B cell (primary cell): ENCODE data around the gene TMEM119. TPM values are rescaled to one million over a fixed set of nuclear protein-coding genes. Genes with fewer than 3 reads are reported as not detected.

Source experiments
- ATAC-seq: fragments of 200-7000 bp; cut with Tn5 transposase; one replicate; pipeline ENCODE4 v1.10.0; 2021; ENCODE audit warnings: low read depth, mild to moderate bottlenecking, moderate number of reproducible peaks, moderate library complexity
- CTCF ChIA-PET: fragments of 350-600 bp; sonication (Branson Sonifier 250); formaldehyde crosslinking; loops from one replicate; lab custom pipeline; 2021; ENCODE audit warnings: antibody characterized with exemption, inconsistent platforms; lab: Charles Lee
- POLR2A ChIA-PET: fragments of 350-600 bp; sonication (Branson Sonifier 250); formaldehyde crosslinking; loops from one replicate; lab custom pipeline; 2021; ENCODE audit warnings: antibody characterized with exemption; lab: Charles Lee
- DNase-seq: peaks from one replicate; pipeline ENCODE4 v3.0.0; 2013
- H2AFZ ChIP-seq: 2 replicates; pipeline ENCODE4 v1.6.1; 2012; ENCODE audit warnings: mild to moderate bottlenecking, low read depth, low read length; ENCODE audit not compliant: insufficient read depth, poor library complexity, severe bottlenecking
- H3K27ac ChIP-seq, 2 donors: 1 replicate in 1 of 2; 2 replicates in 1 of 2; pipeline ENCODE4 v1.5.1; 2012 to 2013; ENCODE audit warnings: low read length in 2 of 2, mild to moderate bottlenecking in 2 of 2, moderate library complexity in 1 of 2
- H3K27me3 ChIP-seq, 4 experiments: fragments of 200-600 bp in 1 of 4; sonication (generic) in 1 of 4; replicated peaks in 1 of 4; 1 replicate in 2 of 4; 2 replicates in 2 of 4; pipeline versions ENCODE4 v1.6.1 to v1.7.0; 2013 to 2016; ENCODE audit warnings: low read length in 3 of 4, mild to moderate bottlenecking in 2 of 4, mixed read lengths in 1 of 4, moderate library complexity in 1 of 4; ENCODE audit not compliant: insufficient read depth in 4 of 4, control insufficient read depth in 3 of 4; ENCODE audit errors: control extremely low read depth in 1 of 4
- H3K36me3 ChIP-seq, 2 experiments: replicated peaks in 1 of 2; 1 replicate in 1 of 2; 2 replicates in 1 of 2; pipeline versions ENCODE4 v1.6.1 to v1.7.1; 2013; ENCODE audit warnings: low read length in 1 of 2; ENCODE audit not compliant: insufficient read depth in 2 of 2, control insufficient read depth in 1 of 2; ENCODE audit errors: control extremely low read depth in 1 of 2, extremely low read depth in 1 of 2
- H3K4me1 ChIP-seq, 2 donors: fragments of 200-600 bp in 1 of 2; sonication (generic) in 1 of 2; 1 replicate in 1 of 2; 2 replicates in 1 of 2; pipeline versions ENCODE4 v1.5.1 to v1.6.1; 2013 to 2017; ENCODE audit warnings: low read length in 2 of 2; ENCODE audit not compliant: control insufficient read depth in 2 of 2, insufficient read depth in 2 of 2
- H3K4me2 ChIP-seq: replicated peaks from 2 replicates; pipeline ENCODE3; 2012; ENCODE audit warnings: mild to moderate bottlenecking, low read depth, low read length; ENCODE audit not compliant: poor library complexity, severe bottlenecking
- H3K4me3 ChIP-seq, 5 experiments: fragments of 200-600 bp in 1 of 5; sonication (generic) in 1 of 5; 1 replicate in 3 of 5; 2 replicates in 2 of 5; pipeline versions ENCODE4 v1.5.1 to v1.7.0; 2011 to 2016; ENCODE audit warnings: low read length in 4 of 5, mild to moderate bottlenecking in 4 of 5, low read depth in 2 of 5, control low read depth in 1 of 5, moderate library complexity in 1 of 5; ENCODE audit not compliant: insufficient read depth in 1 of 5; ENCODE audit errors: control extremely low read depth in 1 of 5, extremely low read depth in 1 of 5
- H3K79me2 ChIP-seq: fragments of 200-600 bp; sonication (generic); one replicate; pipeline ENCODE4 v1.6.0; 2016; ENCODE audit warnings: low read length; ENCODE audit not compliant: control insufficient read depth, insufficient read depth
- H3K9ac ChIP-seq: fragments of 200-600 bp; sonication (generic); 2 replicates; pipeline ENCODE4 v1.6.1; 2017; ENCODE audit warnings: mild to moderate bottlenecking, low read length, moderate library complexity
- H3K9me3 ChIP-seq, 3 donors: one replicate each; pipeline versions ENCODE4 v1.6.1 to v1.7.1; 2013; ENCODE audit warnings: low read length in 2 of 3; ENCODE audit not compliant: control insufficient read depth in 2 of 3, insufficient read depth in 1 of 3; ENCODE audit errors: control extremely low read depth in 1 of 3
- H4K20me1 ChIP-seq: 2 replicates; pipeline ENCODE4 v1.6.0; 2012; ENCODE audit warnings: mild to moderate bottlenecking, low read length; ENCODE audit not compliant: insufficient read depth, control insufficient read depth, poor library complexity, severe bottlenecking
- H3K27ac Mint-ChIP-seq: one replicate; pipeline ENCODE4 v1.8.0; 2021; ENCODE audit warnings: mixed read lengths
- H3K27me3 Mint-ChIP-seq: one replicate; pipeline ENCODE4 v1.8.0; 2021; ENCODE audit warnings: mixed read lengths
- H3K4me1 Mint-ChIP-seq: one replicate; pipeline ENCODE4 v1.8.0; 2021; ENCODE audit warnings: mixed read lengths
- H3K4me3 Mint-ChIP-seq: one replicate; pipeline ENCODE4 v1.8.0; 2021; ENCODE audit warnings: mixed read lengths
- H3K9me3 Mint-ChIP-seq: one replicate; pipeline ENCODE4 v1.8.0; 2022; ENCODE audit warnings: mixed read lengths; ENCODE audit not compliant: insufficient read depth
- CTCF ChIP-seq: fragments of 200-600 bp; IDR thresholded peaks from one replicate; pipeline ENCODE4 v1.8.0; 2022; ENCODE audit warnings: antibody characterized with exemption, mild to moderate bottlenecking
- EZH2 ChIP-seq: IDR thresholded peaks from 2 replicates; pipeline ENCODE4 v1.6.1; 2012; ENCODE audit warnings: borderline replicate concordance, low read depth, mild to moderate bottlenecking, moderate library complexity, low read length; ENCODE audit not compliant: insufficient read depth, poor library complexity, severe bottlenecking
- WGBS: methylation state at CpG from one replicate; pipeline ENCODE4 v1.1.5; 2013; ENCODE audit warnings: missing lambda C conversion rate; ENCODE audit not compliant: insufficient coverage; 5-methylcytosine and 5-hydroxymethylcytosine counted together
- intact Hi-C: fragments of 100-400 bp; cut with micrococcal nuclease; formaldehyde crosslinking; loops from one replicate; pipeline ENCODE4 v1.10.0; 2022
- polyA plus RNA-seq: library from polyadenylated mRNA; depleted of rRNA; stranded (reverse); fragments of >200 nt; gene quantifications from 2 replicates; pipeline ENCODE4 v1.2.3, GENCODE V29; 2012
- total RNA-seq, 2 donors: library from RNA; stranded (reverse); fragments of 120-200 nt in 1 of 2; gene quantifications; 1 replicate in 1 of 2; 2 replicates in 1 of 2; pipeline versions ENCODE4 v1.2.3 to v1.2.4, GENCODE V29; 2013 to 2022

Gene TMEM119
- total and polyA plus RNA-seq, 2 donors (not counting 1 experiment from before 2014, with no cell fraction given) = 0.25 TPM; not detected in 1

- Mint-ChIP-seq H3K4me1 (peaks cover 92% of the 10 kb centered on the region), H3K4me3 (peak overlapping the region; percentile 80), H3K27ac (peak overlapping the region; percentile 93), H3K9me3 (no peaks in the 10 kb centered on the region), H3K27me3 (no peaks in the 10 kb centered on the region)
- H3K27ac ChIP-seq = peak overlapping the region; percentile 76 to 80
- 22% methylated on average over 9 of the region's 10 CpGs for WGBS
- peak overlapping the region; percentile 48 for H3K4me2 ChIP-seq
- peak overlapping the region; percentile 17 for H3K9ac ChIP-seq
- H4K20me1 ChIP-seq = no peaks in the 10 kb centered on the region
- peaks cover 68 to 83% of the 10 kb centered on the region in 2 donors for H3K4me1 ChIP-seq
- CTCF ChIA-PET = interaction anchor here (0.6 to 19.8 kb wide), 10 partner anchors 11 to 385 kb away, joined by 3 to 424 read pairs (median 6); partner anchors contain the start of gene SELPLG
- TF ChIP-seq CTCF = no peak
- no peak for TF ChIP-seq EZH2
- peak; percentile 74 for DNase-seq
- POLR2A ChIA-PET = interaction anchor here (0.7 to 3.7 kb wide), 8 partner anchors 49 to 289 kb away, joined by 3 to 26 read pairs (median 6); partner anchors contain the start of genes SELPLG and SSH1
- no peak overlapping the region for H3K4me3 ChIP-seq
- peaks cover 9% of the 10 kb centered on the region for H3K79me2 ChIP-seq
- intact Hi-C loops = loop anchor here (1.0 kb wide), 1 partner anchor 49 kb away; no protein-coding TSS in a partner anchor
- no peaks in the 10 kb centered on the region for H3K27me3 ChIP-seq
- peaks cover 19 to 56% of the 10 kb centered on the region in 2 experiments for H3K36me3 ChIP-seq
- H3K9me3 ChIP-seq = no peaks in the 10 kb centered on the region
- H2AFZ ChIP-seq = no peak overlapping the region
- peak; percentile 70 for ATAC-seq
These were observed 29.3 kb downstream of the TMEM119 start for GRCh38 chr12:108568338-108569154.
